ENCODE measurements around the gene MRPL52. TPM values are rescaled to one million over a fixed set of nuclear protein-coding genes. Genes with fewer than 3 reads are reported as not detected.

Gene MRPL52
- total RNA-seq, 1 donor from 2014 or later, result 150 TPM

GRCh38 chr14:22814941-22815713, 14.6 kb upstream of the MRPL52 start, which contains the start of gene SLC7A7:
TSS of gene SLC7A7 (minus strand) at chr14:22815435. CDS start at chr14:22813398, 2,037 bp downstream.
- intact Hi-C loops (cut with micrococcal nuclease), result no loop called here
- ChIA-PET CTCF (interaction anchor here (1.3 to 1.7 kb wide), 2 partner anchors 8 to 245 kb away, joined by 4 to 5 read pairs; no protein-coding TSS in a partner anchor), POLR2A (interaction anchor here (2.3 to 5.0 kb wide), 2 partner anchors 8 to 12 kb away, joined by 9 to 69 read pairs; no protein-coding TSS in a partner anchor)
- peaks cover 82% of the 10 kb centered on the region for H3K4me1 Mint-ChIP-seq
- DNase-seq, result no peak
- peak within 1 kb of the TSS; percentile 52 for H3K4me3 Mint-ChIP-seq
- H3K27me3 Mint-ChIP-seq, result no peaks in the 10 kb centered on the region
- H3K36me3 Mint-ChIP-seq (ENCODE audit: low read depth), result no peaks in the 10 kb centered on the region
- peak within 1 kb of the TSS; percentile 91 for H3K27ac Mint-ChIP-seq
- no peaks in the 10 kb centered on the region for H3K9me3 Mint-ChIP-seq
- no peak for TF ChIP-seq CTCF (IDR thresholded peaks at IDR 0.05)
- ATAC-seq (ENCODE audit: low read depth), result no peak

- Mint-ChIP-seq H3K27ac (peak overlapping the region; percentile 76), H3K4me1 (peaks cover 72% of the 10 kb centered on the region), H3K36me3 (ENCODE audit: low read depth) (no peaks in the 10 kb centered on the region), H3K4me3 (peak overlapping the region; percentile 59), H3K9me3 (no peaks in the 10 kb centered on the region), H3K27me3 (no peaks in the 10 kb centered on the region)
- ChIA-PET POLR2A (interaction anchor here (0.6 to 1.7 kb wide), 13 partner anchors 8 to 71 kb away, joined by 3 to 10 read pairs (median 4); partner anchors contain the start of genes MRPL52 and OXA1L), CTCF (interaction anchor here (0.8 to 1.6 kb wide), 6 partner anchors 26 to 249 kb away, joined by 3 to 6 read pairs (median 5); partner anchors contain the start of gene OXA1L)
- DNase-seq (no peak), ATAC-seq (ENCODE audit: low read depth) (no peak)
- no peak for TF ChIP-seq CTCF (IDR thresholded peaks at IDR 0.05)
- intact Hi-C loops (cut with micrococcal nuclease), result loop anchor here (1.0 kb wide), 1 partner anchor 8 kb away; no protein-coding TSS in a partner anchor
These were observed 10.3 kb upstream of the MRPL52 start for GRCh38 chr14:22819151-22819988.

GRCh38 chr14:22820731-22821130, 9.0 kb upstream of the MRPL52 start:
- ATAC-seq (ENCODE audit: low read depth) (no peak), DNase-seq (no peak)
- H3K27me3 Mint-ChIP-seq, result no peaks in the 10 kb centered on the region
- ChIA-PET POLR2A (interaction anchor here (0.6 to 5.1 kb wide), 6 partner anchors 8 to 108 kb away, joined by 3 to 73 read pairs (median 14); partner anchors contain the start of genes MRPL52, OXA1L and SLC7A7), CTCF (interaction anchor here (1.1 to 3.6 kb wide), 2 partner anchors 32 to 72 kb away, joined by 3 to 23 read pairs; no protein-coding TSS in a partner anchor)
- peaks cover 68% of the 10 kb centered on the region for H3K4me1 Mint-ChIP-seq
- peak overlapping the region; percentile 92 for H3K27ac Mint-ChIP-seq
- no peak for TF ChIP-seq CTCF (IDR thresholded peaks at IDR 0.05)
- H3K36me3 Mint-ChIP-seq (ENCODE audit: low read depth), result no peaks in the 10 kb centered on the region
- intact Hi-C loops (cut with micrococcal nuclease), result loop anchor here (5.0 kb wide), 1 partner anchor 67 kb away; no protein-coding TSS in a partner anchor
- no peaks in the 10 kb centered on the region for H3K9me3 Mint-ChIP-seq
- H3K4me3 Mint-ChIP-seq, result no peak overlapping the region

- POLR2A ChIA-PET, result interaction anchor here (1.0 to 5.1 kb wide), 9 partner anchors 8 to 251 kb away, joined by 3 to 73 read pairs (median 20); partner anchors contain the start of genes MRPL52, OXA1L and SLC7A7
- Mint-ChIP-seq H3K9me3 (no peaks in the 10 kb centered on the region), H3K36me3 (ENCODE audit: low read depth) (no peaks in the 10 kb centered on the region), H3K4me1 (peaks cover 65% of the 10 kb centered on the region), H3K27me3 (no peaks in the 10 kb centered on the region), H3K4me3 (peak overlapping the region; percentile 17), H3K27ac (peak overlapping the region; percentile 92)
- TF ChIP-seq CTCF (IDR thresholded peaks at IDR 0.05), result no peak
- no peak for ATAC-seq (ENCODE audit: low read depth)
- intact Hi-C loops (cut with micrococcal nuclease), result loop anchor here (1.0 to 5.0 kb wide), 6 partner anchors 17 to 161 kb away; partner anchors contain the start of genes AJUBA and OXA1L
- CTCF ChIA-PET, result interaction anchor here (0.9 to 3.6 kb wide), 4 partner anchors 31 to 264 kb away, joined by 3 to 23 read pairs (median 8); partner anchors contain the start of gene OXA1L
- DNase-seq, result no peak
These were observed 8.3 kb upstream of the MRPL52 start for GRCh38 chr14:22821193-22822015.

Data from activated B cell treated with CpG ODN at 0.5 μM for 24 hours (primary cell).